HG03460 (cell line): Measurements from ENCODE around the gene DLGAP1.

Source experiments
- ATAC-seq: cut with Tn5 transposase; IDR thresholded peaks from one replicate; pipeline ENCODE4 v1.9.1; 2021; ENCODE audit not compliant: unreplicated experiment

DLGAP1 gene

GRCh38 chr18:3578621-3579020, 876.5 kb downstream of the DLGAP1 start:
- ATAC-seq, result no peak

- no peak for ATAC-seq
These were observed 877.7 kb downstream of the DLGAP1 start for GRCh38 chr18:3577281-3577855.

GRCh38 chr18:3572761-3573160, 882.3 kb downstream of the DLGAP1 start:
- ATAC-seq, result no peak

- no peak for ATAC-seq
These were observed 888.3 kb downstream of the DLGAP1 start for GRCh38 chr18:3566851-3567250.

GRCh38 chr18:3560755-3561154, 894.4 kb downstream of the DLGAP1 start:
- ATAC-seq, result no peak

- ATAC-seq, result no peak
These were observed 900.2 kb downstream of the DLGAP1 start for GRCh38 chr18:3554811-3555427.

GRCh38 chr18:3554091-3554601, 901.0 kb downstream of the DLGAP1 start:
- ATAC-seq, result no peak

- no peak for ATAC-seq
These were observed 902.8 kb downstream of the DLGAP1 start for GRCh38 chr18:3552305-3552704.

GRCh38 chr18:3547891-3548615, 907.1 kb downstream of the DLGAP1 start:
- no peak for ATAC-seq

GRCh38 chr18:3546106-3546505, 909.0 kb downstream of the DLGAP1 start:
- ATAC-seq, result no peak

- no peak for ATAC-seq
These were observed 910.6 kb downstream of the DLGAP1 start for GRCh38 chr18:3544537-3544936.

GRCh38 chr18:3541549-3542386, 913.3 kb downstream of the DLGAP1 start:
- peak; percentile 89 for ATAC-seq

GRCh38 chr18:3540805-3541548, 914.1 kb downstream of the DLGAP1 start:
- no peak for ATAC-seq

- ATAC-seq, result no peak
These were observed 916.0 kb downstream of the DLGAP1 start for GRCh38 chr18:3538954-3539617.

- no peak for ATAC-seq
These were observed 916.7 kb downstream of the DLGAP1 start for GRCh38 chr18:3538456-3538855.

- ATAC-seq, result no peak
These were observed 924.3 kb downstream of the DLGAP1 start for GRCh38 chr18:3530807-3531206.

- ATAC-seq, result no peak
These were observed 925.5 kb downstream of the DLGAP1 start for GRCh38 chr18:3529601-3530000.

GRCh38 chr18:3529077-3529476, 926.0 kb downstream of the DLGAP1 start:
- no peak for ATAC-seq

- no peak for ATAC-seq
These were observed 926.9 kb downstream of the DLGAP1 start for GRCh38 chr18:3528231-3528630.
